ENCODE results near the gene PRKN.

PRKN gene

DNA sequence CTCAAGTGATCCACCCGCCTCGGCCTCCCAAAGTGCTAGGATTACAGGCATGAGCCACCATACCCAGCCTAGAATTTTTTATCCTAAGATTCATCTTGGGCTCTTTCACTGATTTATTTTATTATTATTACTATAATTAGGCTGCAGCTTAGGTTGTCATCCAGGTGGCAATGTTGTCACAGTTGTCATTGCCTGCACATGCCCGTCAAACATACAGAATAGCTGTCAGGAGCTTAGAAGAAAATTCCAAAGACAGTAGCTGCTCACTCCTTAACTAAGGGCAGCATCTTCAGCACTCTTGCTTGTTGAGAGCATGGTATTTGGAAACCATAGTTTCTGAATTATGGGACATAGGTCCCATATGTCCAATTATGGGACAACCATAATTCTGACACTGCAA lies 1118.8 kb downstream of the PRKN start:
- TF ChIP-seq, protein P1, sequence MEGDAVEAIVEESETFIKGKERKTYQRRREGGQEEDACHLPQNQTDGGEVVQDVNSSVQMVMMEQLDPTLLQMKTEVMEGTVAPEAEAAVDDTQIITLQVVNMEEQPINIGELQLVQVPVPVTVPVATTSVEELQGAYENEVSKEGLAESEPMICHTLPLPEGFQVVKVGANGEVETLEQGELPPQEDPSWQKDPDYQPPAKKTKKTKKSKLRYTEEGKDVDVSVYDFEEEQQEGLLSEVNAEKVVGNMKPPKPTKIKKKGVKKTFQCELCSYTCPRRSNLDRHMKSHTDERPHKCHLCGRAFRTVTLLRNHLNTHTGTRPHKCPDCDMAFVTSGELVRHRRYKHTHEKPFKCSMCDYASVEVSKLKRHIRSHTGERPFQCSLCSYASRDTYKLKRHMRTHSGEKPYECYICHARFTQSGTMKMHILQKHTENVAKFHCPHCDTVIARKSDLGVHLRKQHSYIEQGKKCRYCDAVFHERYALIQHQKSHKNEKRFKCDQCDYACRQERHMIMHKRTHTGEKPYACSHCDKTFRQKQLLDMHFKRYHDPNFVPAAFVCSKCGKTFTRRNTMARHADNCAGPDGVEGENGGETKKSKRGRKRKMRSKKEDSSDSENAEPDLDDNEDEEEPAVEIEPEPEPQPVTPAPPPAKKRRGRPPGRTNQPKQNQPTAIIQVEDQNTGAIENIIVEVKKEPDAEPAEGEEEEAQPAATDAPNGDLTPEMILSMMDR (conservative IDR thresholded peaks at IDR 0.05) = no peak
- TF ChIP-seq ZFX (IDR thresholded peaks at IDR 0.05) = no peak
- no peak overlapping the region for H3K27ac ChIP-seq

DNA sequence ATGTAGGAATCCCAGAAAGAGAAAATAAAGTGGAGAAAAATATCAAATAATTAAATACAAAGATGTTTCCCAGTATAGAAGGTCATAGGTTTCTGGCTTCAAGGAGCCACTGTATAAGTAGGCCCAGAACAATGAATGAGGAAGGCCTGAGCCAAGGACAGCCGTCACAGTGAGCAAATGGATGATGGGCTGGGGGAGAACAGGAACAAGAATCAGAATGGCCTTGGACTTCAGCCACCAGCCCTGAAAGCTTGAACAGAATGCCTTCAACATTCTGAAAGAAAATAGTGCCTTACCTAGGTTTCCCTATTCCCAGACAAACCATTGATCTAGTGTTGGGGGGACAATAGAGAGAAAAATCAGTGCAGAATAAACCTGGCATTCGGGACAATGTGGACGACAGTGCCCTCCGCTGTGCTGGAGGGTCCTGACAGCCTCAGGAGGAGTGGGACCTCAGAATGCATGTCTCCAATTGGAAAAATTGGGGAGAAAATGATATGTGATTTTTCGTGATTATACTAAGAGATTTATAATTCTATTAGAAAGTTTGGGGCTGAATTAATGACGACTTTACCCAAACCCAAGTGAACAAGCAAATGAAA lies 1119.8 kb downstream of the PRKN start:
- H3K27ac ChIP-seq = no peak overlapping the region
- TF ChIP-seq, protein P1 (conservative IDR thresholded peaks at IDR 0.05) = no peak
- TF ChIP-seq ZFX (IDR thresholded peaks at IDR 0.05) = no peak

DNA sequence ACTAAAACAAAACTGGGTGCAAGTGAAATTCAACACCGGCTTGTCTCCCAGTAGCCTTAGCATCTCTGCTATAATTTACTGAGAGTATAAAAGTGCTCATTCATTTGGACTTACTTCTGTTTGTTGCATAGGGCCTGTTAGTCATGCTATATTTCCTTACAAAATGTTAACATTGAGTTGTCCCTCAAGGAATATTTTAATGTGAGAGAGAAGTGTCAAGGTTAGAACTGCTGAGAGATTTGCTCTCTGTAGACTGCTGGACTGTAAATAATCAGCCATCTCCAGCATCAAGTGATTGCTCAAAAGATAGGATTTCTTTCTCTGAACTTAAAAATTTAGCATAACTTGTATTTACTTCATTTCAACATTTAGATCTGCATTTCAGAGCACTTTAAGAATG lies 1125.2 kb downstream of the PRKN start:
- TF ChIP-seq ZFX (IDR thresholded peaks at IDR 0.05) = no peak
- TF ChIP-seq, protein P1 (conservative IDR thresholded peaks at IDR 0.05) = no peak
- no peak overlapping the region for H3K27ac ChIP-seq

DNA sequence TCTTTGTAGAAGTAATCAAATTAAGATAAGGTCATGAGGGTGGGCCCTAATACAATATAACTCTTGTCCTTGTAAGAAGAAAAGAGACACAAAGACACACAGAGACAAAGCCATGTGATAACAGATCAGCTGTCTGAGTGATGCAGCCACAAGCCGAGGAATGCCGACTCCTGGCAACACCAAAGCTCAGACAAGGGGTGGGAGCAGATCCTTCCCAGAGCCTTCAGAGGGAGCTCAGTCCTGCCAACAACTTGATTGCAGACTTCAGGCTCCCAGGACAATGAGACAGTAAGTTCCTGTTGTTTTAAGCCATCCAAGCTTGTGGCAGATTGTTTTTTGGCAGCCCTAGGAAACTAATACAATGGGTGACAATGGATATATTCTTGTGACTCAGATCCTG lies 1128.7 kb downstream of the PRKN start:
- TF ChIP-seq, protein P1 (conservative IDR thresholded peaks at IDR 0.05) = no peak
- no peak for TF ChIP-seq ZFX (IDR thresholded peaks at IDR 0.05)
- no peak overlapping the region for H3K27ac ChIP-seq

DNA sequence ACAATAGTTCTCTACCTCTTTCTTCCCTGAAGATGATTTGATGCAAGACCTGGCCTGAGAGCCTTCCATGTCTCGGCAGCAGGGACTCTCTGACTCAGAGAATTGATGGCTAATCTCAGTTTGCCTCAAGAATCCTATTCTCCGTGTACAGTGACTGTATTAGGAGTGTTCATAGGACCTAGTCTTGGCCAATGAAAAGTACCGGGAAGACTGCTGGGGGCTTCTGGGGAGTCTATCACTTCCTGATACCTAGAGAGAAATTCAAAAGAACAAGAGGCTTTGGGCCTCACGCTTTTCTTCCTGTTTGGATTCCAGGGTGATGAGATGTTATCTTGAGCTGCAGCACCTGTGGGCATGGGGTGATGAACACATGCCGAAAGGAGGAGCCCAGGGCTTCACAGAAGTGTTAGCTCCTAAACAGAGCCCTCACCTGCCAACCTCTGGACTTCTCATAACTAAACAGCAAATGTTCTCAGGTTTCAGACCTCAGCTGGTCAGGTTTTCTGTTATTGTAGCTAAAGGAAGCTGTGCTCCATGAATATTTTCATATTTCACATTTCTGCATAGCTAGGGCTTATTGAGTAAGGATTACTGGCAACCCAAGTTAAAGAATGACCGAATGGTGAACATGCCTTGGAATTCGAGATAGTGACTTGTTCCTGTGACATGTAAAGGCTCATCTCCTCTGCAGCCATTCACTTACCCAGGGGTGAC lies 1130.6 kb downstream of the PRKN start:
- no peak for TF ChIP-seq ZFX (IDR thresholded peaks at IDR 0.05)
- TF ChIP-seq, protein P1 (conservative IDR thresholded peaks at IDR 0.05) = no peak
- H3K27ac ChIP-seq = no peak overlapping the region

DNA sequence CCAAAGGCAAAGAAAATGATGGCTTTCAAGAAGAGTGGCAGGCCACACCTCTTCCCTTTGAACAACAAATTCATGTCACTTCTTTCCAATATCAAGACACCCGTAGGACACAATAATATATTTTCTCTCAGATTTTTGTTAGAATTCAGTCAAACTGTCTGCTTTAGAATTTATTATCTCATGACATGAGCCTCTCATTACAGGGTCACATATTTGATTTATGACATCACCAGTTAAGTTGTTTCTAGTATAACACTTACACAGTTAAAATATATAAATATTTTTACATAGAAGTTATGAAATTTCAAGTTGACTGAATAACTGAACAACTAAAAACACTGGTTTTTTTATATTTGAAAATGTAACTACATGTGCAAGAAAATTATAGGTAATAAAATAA lies 1133.2 kb downstream of the PRKN start:
- TF ChIP-seq, protein P1 (conservative IDR thresholded peaks at IDR 0.05) = no peak
- no peak for TF ChIP-seq ZFX (IDR thresholded peaks at IDR 0.05)
- no peak overlapping the region for H3K27ac ChIP-seq

DNA sequence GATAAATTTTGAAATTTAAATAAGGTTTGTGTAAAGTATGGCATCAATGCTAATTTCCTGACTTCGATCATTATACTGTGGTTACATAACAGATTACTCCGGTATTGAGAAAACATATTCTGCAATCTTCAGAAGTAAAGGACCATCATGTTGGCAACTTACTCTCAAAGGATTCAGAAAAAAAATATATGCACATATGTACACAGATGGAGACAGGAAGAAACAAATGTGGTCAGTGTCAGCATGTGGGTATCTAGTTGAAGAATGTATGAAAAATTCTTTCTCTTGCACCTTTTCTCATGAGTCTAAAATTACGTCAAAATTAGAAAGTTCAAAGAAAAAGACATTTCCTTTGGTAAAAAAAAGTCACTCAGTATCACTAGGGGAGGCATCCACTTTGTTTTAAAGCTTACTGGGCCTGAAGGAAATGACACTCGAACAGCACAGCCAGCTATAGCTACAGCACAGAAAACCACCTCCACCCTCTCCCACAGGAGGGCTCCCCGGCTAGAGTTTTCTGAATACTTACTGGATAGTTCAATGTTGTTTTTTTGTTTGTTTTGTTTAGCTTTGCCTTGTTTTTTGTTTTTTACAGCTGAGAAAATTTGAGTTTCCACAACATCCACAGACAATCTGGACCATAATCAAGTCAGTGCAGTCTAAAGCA lies 1136.5 kb downstream of the PRKN start:
- no peak for TF ChIP-seq ZFX (IDR thresholded peaks at IDR 0.05)
- TF ChIP-seq, protein P1 (conservative IDR thresholded peaks at IDR 0.05) = no peak
- no peak overlapping the region for H3K27ac ChIP-seq

Measured in C4-2B (cell line).